ENCODE measurements around the gene GAS5.

DNA sequence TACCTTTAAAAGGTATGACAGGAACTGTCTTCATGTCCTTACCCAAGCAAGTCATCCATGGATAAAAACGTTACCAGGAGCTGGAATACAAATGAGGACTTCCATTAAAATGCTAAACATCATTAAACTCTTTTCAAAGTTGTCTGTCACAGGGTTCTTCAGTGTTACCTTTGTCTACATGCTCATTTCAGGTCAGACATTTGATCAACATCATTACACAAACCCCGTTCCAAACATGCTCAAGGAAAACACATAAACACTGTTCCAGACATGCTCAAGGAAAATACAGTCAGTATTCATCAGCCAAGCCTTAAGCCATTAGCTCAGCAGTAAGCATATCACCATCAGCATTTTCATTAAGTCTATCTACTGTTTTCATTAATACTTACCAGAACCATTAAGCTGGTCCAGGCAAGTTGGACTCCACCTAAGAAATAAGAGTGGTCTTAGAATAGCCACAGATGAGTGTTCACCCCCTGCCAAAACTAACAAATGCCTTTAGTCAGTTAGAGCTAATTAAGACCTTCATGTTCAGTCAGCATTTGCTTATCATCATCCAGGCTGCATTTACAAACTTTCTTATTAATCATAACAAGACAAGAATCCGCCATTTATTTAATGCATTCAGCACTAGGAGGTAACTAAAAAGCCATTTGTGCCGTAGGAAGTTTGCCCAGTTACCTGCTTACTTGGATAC is 2.2 kb downstream of the GAS5 start:
- no peak for TF ChIP-seq BDP1 (IDR thresholded peaks at IDR 0.05; ENCODE audit: insufficient read depth, insufficient read length)
- no peak; the same call in 1 of the 2 replicates for TF ChIP-seq HNRNPUL1 (IDR thresholded peaks at IDR 0.05; ENCODE audit: low read length)
- TF ChIP-seq, protein P1, sequence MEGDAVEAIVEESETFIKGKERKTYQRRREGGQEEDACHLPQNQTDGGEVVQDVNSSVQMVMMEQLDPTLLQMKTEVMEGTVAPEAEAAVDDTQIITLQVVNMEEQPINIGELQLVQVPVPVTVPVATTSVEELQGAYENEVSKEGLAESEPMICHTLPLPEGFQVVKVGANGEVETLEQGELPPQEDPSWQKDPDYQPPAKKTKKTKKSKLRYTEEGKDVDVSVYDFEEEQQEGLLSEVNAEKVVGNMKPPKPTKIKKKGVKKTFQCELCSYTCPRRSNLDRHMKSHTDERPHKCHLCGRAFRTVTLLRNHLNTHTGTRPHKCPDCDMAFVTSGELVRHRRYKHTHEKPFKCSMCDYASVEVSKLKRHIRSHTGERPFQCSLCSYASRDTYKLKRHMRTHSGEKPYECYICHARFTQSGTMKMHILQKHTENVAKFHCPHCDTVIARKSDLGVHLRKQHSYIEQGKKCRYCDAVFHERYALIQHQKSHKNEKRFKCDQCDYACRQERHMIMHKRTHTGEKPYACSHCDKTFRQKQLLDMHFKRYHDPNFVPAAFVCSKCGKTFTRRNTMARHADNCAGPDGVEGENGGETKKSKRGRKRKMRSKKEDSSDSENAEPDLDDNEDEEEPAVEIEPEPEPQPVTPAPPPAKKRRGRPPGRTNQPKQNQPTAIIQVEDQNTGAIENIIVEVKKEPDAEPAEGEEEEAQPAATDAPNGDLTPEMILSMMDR (IDR thresholded peaks at IDR 0.05 in 2 of 3, conservative IDR thresholded peaks at IDR 0.05 in 1 of 3; ENCODE audit: insufficient read depth in 2 of 3, low read depth in 1 of 3, low read length in 3 of 3): no peak
- no peak for TF ChIP-seq STAG1 (CRISPR knock-in tag; IDR thresholded peaks at IDR 0.05; ENCODE audit: borderline replicate concordance)
- TF ChIP-seq NFYB (IDR thresholded peaks at IDR 0.05; ENCODE audit: extremely low read depth, insufficient read length): no peak
- no peak; the same call in none of the 2 replicates for TF ChIP-seq HNRNPL (IDR thresholded peaks at IDR 0.05; ENCODE audit: low read depth, low read length)
- no peak for TF ChIP-seq DPF2 (IDR thresholded peaks at IDR 0.05)
- TF ChIP-seq ZBED1 (IDR thresholded peaks at IDR 0.05): no peak
- TF ChIP-seq, protein P2, sequence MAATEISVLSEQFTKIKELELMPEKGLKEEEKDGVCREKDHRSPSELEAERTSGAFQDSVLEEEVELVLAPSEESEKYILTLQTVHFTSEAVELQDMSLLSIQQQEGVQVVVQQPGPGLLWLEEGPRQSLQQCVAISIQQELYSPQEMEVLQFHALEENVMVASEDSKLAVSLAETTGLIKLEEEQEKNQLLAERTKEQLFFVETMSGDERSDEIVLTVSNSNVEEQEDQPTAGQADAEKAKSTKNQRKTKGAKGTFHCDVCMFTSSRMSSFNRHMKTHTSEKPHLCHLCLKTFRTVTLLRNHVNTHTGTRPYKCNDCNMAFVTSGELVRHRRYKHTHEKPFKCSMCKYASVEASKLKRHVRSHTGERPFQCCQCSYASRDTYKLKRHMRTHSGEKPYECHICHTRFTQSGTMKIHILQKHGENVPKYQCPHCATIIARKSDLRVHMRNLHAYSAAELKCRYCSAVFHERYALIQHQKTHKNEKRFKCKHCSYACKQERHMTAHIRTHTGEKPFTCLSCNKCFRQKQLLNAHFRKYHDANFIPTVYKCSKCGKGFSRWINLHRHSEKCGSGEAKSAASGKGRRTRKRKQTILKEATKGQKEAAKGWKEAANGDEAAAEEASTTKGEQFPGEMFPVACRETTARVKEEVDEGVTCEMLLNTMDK (IDR thresholded peaks at IDR 0.05; ENCODE audit: borderline replicate concordance, insufficient read depth, low read depth, low read length, poor library complexity, severe bottlenecking): no peak
- TF ChIP-seq POLR2AphosphoS2 (IDR thresholded peaks at IDR 0.05; ENCODE audit: low read length): 0 out of 2 replicates have a peak, but pooled peaks have one; percentile 34
- no peak for TF ChIP-seq SETDB1 (IDR thresholded peaks at IDR 0.05; ENCODE audit: low read length)
- no peak for TF ChIP-seq JUNB (CRISPR knock-in tag; conservative IDR thresholded peaks at IDR 0.05)
